ENCODE data around the gene CLEC19A.
"Not testable (repeated sequence)": the region's sequence is repeated elsewhere in the genome, so short reads cannot be mapped to it uniquely, and the experiment has no call there.

The CLEC19A gene

DNA sequence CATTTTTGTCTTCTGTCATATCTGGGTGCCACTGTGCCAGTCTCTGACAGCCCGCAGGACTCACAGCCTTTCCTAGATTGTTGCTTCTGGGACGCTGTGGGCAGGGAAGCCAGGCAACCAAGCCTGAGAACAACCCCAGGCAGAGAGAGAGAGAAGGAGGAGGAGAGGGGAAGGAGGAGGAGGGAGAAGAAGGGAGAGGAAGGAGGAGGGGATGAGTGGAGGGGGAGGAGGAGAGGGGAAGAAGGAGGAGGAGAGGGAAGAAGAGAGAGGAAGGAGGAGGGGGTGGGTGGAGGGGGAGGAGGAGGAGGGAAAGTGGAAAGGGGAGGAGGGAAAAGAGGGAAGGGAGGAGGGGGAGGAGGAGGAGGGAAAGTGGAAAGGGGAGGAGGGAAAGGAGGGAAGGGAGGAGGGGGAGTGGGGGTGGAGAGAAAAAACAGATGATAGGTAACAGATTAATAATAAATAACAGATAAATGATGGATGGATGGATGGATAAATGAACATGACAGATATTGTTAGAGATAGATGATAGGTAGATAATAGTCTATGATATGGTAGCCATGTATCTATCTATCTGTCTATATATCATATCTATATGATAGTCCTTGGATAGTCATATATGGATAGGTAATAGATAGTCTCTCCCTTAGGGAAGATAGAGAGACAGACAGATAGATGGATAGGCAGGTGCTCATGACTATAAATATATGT, 29.3 kb downstream of the CLEC19A start:
- no peaks in the 10 kb centered on the region for H3F3A ChIP-seq (ENCODE audit: low read depth)
- no peaks in the 10 kb centered on the region for H3K9me3 ChIP-seq (ENCODE audit: insufficient read depth, low read depth, low read length)
- no peak overlapping the region for H2AFZ ChIP-seq (ENCODE audit: low read length)
- H4K20me1 ChIP-seq (ENCODE audit: insufficient read depth, low read length, poor library complexity, severe bottlenecking) = no peaks in the 10 kb centered on the region
- no peak overlapping the region for H3K4me3 ChIP-seq (ENCODE audit: low read length, poor library complexity, severe bottlenecking)
- H3K9me2 ChIP-seq (replicated peaks; ENCODE audit: low read depth, low read length) = no peaks in the 10 kb centered on the region
- no peak overlapping the region for H3K4me2 ChIP-seq (ENCODE audit: low read depth, low read length, poor library complexity, severe bottlenecking)
- no peaks in the 10 kb centered on the region for H3K27me3 ChIP-seq (ENCODE audit: insufficient read depth, low read length, poor library complexity, severe bottlenecking)
- TF ChIP-seq, protein P1, sequence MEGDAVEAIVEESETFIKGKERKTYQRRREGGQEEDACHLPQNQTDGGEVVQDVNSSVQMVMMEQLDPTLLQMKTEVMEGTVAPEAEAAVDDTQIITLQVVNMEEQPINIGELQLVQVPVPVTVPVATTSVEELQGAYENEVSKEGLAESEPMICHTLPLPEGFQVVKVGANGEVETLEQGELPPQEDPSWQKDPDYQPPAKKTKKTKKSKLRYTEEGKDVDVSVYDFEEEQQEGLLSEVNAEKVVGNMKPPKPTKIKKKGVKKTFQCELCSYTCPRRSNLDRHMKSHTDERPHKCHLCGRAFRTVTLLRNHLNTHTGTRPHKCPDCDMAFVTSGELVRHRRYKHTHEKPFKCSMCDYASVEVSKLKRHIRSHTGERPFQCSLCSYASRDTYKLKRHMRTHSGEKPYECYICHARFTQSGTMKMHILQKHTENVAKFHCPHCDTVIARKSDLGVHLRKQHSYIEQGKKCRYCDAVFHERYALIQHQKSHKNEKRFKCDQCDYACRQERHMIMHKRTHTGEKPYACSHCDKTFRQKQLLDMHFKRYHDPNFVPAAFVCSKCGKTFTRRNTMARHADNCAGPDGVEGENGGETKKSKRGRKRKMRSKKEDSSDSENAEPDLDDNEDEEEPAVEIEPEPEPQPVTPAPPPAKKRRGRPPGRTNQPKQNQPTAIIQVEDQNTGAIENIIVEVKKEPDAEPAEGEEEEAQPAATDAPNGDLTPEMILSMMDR (conservative IDR thresholded peaks at IDR 0.05; ENCODE audit: low read length) = no peak
- TF ChIP-seq EZH2phosphoT487 (IDR thresholded peaks at IDR 0.05; ENCODE audit: borderline replicate concordance) = no peak
- H3K9ac ChIP-seq (ENCODE audit: low read depth, low read length, poor library complexity, severe bottlenecking) = no peak overlapping the region
- no peaks in the 10 kb centered on the region for H3K36me3 ChIP-seq (ENCODE audit: insufficient read depth, low read length)
- H3K79me2 ChIP-seq (ENCODE audit: insufficient read depth, low read length) = no peaks in the 10 kb centered on the region
- no peaks in the 10 kb centered on the region for H3K4me1 ChIP-seq (ENCODE audit: insufficient read depth, low read length, poor library complexity, severe bottlenecking)

- no peak overlapping the region for H3K9ac ChIP-seq (ENCODE audit: low read depth, low read length, poor library complexity, severe bottlenecking)
- no peaks in the 10 kb centered on the region for H3K27me3 ChIP-seq (ENCODE audit: insufficient read depth, low read length, poor library complexity, severe bottlenecking)
- H3K36me3 ChIP-seq (ENCODE audit: insufficient read depth, low read length) = no peaks in the 10 kb centered on the region
- H3K79me2 ChIP-seq (ENCODE audit: insufficient read depth, low read length) = no peaks in the 10 kb centered on the region
- H3K9me2 ChIP-seq (replicated peaks; ENCODE audit: low read depth, low read length) = no peaks in the 10 kb centered on the region
- no peaks in the 10 kb centered on the region for H3F3A ChIP-seq (ENCODE audit: low read depth)
- no peaks in the 10 kb centered on the region for H3K9me3 ChIP-seq (ENCODE audit: insufficient read depth, low read depth, low read length)
- no peak overlapping the region for H3K4me2 ChIP-seq (ENCODE audit: low read depth, low read length, poor library complexity, severe bottlenecking)
- H3K4me3 ChIP-seq (ENCODE audit: low read length, poor library complexity, severe bottlenecking) = no peak overlapping the region
- H3K4me1 ChIP-seq (ENCODE audit: insufficient read depth, low read length, poor library complexity, severe bottlenecking) = no peaks in the 10 kb centered on the region
- no peaks in the 10 kb centered on the region for H4K20me1 ChIP-seq (ENCODE audit: insufficient read depth, low read length, poor library complexity, severe bottlenecking)
- H2AFZ ChIP-seq (ENCODE audit: low read length) = no peak overlapping the region
- TF ChIP-seq, protein P1 (conservative IDR thresholded peaks at IDR 0.05; ENCODE audit: low read length) = no peak
- no peak for TF ChIP-seq EZH2phosphoT487 (IDR thresholded peaks at IDR 0.05; ENCODE audit: borderline replicate concordance)
Observed at GRCh38 chr16:19315889-19316433, 30.4 kb downstream of the CLEC19A start.

DNA sequence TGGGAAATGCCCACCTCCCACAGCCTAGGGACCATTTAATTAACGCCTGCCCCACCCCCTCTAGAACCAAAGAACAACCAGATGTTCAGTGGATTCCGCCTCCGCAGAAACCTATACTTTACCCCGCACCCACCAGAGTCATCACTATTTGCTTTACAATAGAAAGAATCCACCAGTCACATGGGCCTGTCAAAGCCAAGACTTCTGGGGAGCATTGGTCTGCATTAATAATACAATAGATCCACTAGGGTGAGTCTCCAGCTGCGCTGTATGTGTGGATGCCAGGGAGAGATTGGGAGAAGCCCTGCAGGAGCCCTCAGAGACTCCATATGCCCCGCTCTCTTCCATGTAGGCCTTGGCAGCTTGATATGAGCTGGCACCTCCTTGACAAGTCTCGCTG, 31.3 kb downstream of the CLEC19A start:
- Histone ChIP-seq H3K4me2 (ENCODE audit: low read depth, low read length, poor library complexity, severe bottlenecking) (no peak overlapping the region), H4K20me1 (ENCODE audit: insufficient read depth, low read length, poor library complexity, severe bottlenecking) (no peaks in the 10 kb centered on the region), H3K9me3 (ENCODE audit: insufficient read depth, low read depth, low read length) (no peaks in the 10 kb centered on the region), H3K9me2 (replicated peaks; ENCODE audit: low read depth, low read length) (no peaks in the 10 kb centered on the region), H3K27me3 (ENCODE audit: insufficient read depth, low read length, poor library complexity, severe bottlenecking) (no peaks in the 10 kb centered on the region), H3K79me2 (ENCODE audit: insufficient read depth, low read length) (no peaks in the 10 kb centered on the region), H3K4me1 (ENCODE audit: insufficient read depth, low read length, poor library complexity, severe bottlenecking) (no peaks in the 10 kb centered on the region), H3F3A (ENCODE audit: low read depth) (no peaks in the 10 kb centered on the region), H2AFZ (ENCODE audit: low read length) (no peak overlapping the region), H3K4me3 (ENCODE audit: low read length, poor library complexity, severe bottlenecking) (no peak overlapping the region), H3K36me3 (ENCODE audit: insufficient read depth, low read length) (no peaks in the 10 kb centered on the region), H3K9ac (ENCODE audit: low read depth, low read length, poor library complexity, severe bottlenecking) (no peak overlapping the region)
- no peak for TF ChIP-seq EZH2phosphoT487 (IDR thresholded peaks at IDR 0.05; ENCODE audit: borderline replicate concordance)
- TF ChIP-seq, protein P1 (conservative IDR thresholded peaks at IDR 0.05; ENCODE audit: low read length) = no peak

DNA sequence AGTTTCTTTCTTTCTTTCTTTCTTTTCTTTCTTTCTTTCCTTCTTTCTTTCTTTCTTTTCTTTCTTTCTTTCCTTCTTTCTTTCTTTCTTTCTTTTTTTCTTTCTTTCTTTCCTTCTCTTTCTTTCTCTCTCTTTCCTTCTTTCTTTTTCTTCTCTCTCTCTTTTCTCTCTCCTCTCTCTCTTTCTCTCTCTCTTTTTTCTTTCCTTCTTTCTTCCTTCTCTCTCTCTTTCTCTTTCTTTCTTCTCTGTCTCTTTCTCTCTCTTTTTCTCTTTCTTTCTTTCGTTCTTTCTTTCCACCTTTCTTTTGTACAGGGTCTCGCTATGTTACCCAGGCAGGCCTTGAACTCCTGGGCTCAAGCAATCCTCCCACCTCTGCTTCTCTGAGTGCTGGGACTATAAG, 35.7 kb downstream of the CLEC19A start:
- not testable (repeated sequence) for H3K36me3 ChIP-seq (ENCODE audit: insufficient read depth, low read length); H3K4me1 ChIP-seq (ENCODE audit: insufficient read depth, low read length, poor library complexity, severe bottlenecking); H3K9me2 ChIP-seq (replicated peaks; ENCODE audit: low read depth, low read length); H3K27me3 ChIP-seq (ENCODE audit: insufficient read depth, low read length, poor library complexity, severe bottlenecking); H3K9me3 ChIP-seq (ENCODE audit: insufficient read depth, low read depth, low read length); H3K4me3 ChIP-seq (ENCODE audit: low read length, poor library complexity, severe bottlenecking); H3K79me2 ChIP-seq (ENCODE audit: insufficient read depth, low read length); H4K20me1 ChIP-seq (ENCODE audit: insufficient read depth, low read length, poor library complexity, severe bottlenecking); H3F3A ChIP-seq (ENCODE audit: low read depth); H2AFZ ChIP-seq (ENCODE audit: low read length); H3K9ac ChIP-seq (ENCODE audit: low read depth, low read length, poor library complexity, severe bottlenecking); H3K4me2 ChIP-seq (ENCODE audit: low read depth, low read length, poor library complexity, severe bottlenecking)

Data from Loucy (cell line).